HCEC 1CT (cell line): ENCODE data around the gene IZUMO2.
"Not testable (repeated sequence)": the region's sequence is repeated elsewhere in the genome, so short reads cannot be mapped to it uniquely, and the experiment has no call there.

Source experiments
- DNase-seq: peaks from one replicate; pipeline ENCODE4 v3.0.0-alpha.2; 2017

Gene IZUMO2

DNA sequence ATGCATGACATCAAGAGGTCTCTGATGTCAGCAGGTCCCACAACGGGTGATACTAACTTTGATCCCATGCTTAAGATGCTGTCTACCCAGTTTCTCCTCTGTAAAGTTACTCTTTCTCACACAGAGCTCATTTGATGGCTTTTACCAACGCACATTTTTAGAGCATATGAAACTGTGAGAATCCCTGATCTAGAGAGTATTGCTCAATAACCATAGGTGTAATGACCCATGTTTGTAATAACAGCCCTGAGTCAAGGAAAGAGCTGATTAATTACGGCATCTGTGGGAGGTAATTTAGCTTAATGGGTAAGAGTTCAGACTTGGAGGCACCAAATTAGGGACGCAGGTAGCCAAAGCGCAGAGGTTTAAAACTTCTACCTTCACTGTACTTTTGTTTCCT lies 18.0 kb upstream of the IZUMO2 start:
- DNase-seq: no peak

DNA sequence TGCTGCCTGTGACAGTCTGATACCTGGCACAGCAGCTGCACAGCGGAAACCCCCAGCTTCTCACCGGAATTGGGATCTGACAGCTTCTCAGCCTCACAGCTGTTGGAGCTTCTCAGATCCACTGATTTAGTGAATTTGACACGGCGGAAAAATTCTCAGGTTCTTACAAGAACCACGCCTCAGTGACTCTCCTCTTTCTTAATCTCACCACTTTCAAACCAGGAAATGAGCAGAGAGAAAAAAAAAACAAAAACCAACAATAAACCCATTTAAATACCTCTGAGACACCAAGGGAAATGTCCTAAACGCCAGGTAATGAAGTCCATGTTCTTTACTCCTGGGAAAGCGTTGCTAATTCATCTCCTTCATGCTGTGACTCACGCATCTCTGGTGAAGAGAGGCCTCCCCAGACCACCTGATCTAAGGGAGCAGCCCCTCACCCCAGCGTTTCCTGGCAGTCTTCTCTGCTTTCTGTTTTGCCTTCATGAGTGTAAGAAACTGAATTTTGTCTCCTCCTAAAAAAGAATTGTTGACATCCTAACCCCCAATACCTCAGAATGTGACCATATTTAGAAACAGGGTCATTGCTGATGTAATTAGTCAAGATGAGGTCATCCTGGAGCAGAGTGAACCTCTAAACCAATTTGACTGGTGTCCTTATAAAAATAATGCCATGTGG lies 15.9 kb upstream of the IZUMO2 start:
- no peak for DNase-seq

GRCh38 chr19:50178320-50178719 lies 15.2 kb upstream of the IZUMO2 start:
- DNase-seq: no peak

DNA sequence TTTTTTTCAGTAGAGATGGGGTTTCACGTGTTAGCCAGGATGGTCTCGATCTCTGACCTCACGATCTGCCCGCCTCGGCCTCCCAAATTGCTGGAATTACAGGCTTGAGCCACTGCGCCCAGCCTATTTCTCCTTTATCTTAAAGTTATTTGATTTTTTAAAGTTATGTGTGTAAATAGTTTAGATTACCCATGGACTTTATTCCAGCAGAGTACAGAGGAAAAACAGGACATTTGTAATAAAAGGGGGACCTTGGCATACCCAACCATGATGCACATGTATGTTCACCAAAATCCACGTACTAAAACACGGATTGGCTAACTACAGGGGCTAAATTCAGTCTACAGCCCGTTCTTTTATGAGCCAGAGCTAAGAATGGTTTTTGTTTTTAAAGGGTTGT lies 13.7 kb upstream of the IZUMO2 start:
- no peak for DNase-seq

- no peak for DNase-seq
Measured at GRCh38 chr19:50175924-50176323, 12.8 kb upstream of the IZUMO2 start.

DNA sequence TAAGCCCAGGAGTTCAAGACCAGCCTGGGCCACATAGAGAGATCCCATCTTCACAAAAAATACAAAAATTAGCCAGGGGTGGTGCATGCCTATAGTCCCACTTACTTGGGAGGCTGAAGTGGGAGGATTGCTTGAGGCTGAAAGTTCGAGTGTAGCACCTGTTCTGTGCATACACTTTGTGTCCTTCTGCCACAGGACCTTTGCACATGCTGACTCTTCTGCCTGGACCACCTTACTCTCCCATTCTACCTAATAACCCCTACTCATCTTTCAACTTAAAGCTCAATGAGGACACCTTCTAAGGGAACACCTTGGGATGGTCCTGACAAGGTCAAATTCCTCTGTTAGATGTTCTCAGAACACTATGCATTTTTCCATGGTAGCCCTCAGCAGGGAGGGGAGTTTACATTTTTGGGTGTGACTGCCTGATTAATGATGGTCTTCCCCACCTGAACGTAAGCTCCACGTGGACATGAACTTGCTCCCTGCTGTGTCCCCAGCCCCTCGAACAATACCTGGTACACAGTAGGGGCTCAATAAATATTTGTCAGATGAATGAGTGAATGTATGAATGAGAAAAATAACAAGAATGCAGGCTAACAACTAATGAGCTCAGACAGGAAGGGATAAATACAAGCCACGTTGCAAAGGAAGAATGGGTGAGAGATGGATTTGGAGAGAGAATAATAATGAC lies 11.2 kb upstream of the IZUMO2 start:
- DNase-seq: no peak

DNA sequence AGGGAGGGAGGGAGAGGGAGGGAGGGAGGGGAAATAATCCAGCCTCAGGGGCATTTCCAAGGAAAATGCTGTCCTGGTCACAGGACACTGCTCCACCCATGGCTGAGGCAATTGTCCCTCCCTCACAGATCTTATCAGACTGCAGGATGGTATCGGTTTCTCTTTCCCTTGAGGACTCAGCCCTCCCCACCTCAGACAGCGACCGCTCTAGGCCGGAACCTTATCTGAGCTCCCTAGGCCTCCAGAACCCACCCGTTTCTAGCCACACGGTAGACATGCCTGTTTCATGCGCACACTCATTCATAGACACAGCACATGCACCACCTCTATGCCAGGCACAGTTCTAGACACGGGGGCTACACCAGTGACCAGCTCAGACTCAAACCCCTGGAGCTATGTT lies 10.0 kb upstream of the IZUMO2 start:
- no peak for DNase-seq

DNA sequence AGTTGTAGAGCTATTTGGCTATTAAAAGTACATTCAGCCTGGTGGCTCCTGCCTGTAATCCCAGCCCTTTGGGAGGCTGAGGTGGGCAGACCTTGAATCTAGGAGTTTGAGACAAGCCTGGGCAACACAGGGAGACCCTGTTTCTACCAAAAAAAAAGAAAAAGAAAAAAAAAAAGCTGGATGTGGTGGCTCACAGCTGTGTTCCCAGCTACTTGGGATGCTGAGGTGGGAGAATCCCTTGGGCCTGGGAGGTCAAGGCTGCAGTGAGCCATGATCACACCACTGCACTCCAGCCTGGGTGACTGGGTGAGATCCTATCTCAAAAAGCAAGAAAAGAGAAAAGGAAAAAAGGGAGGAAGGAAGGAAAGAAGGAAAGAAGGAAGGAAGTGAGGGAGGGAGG lies 9.6 kb upstream of the IZUMO2 start:
- DNase-seq: no peak

GRCh38 chr19:50171752-50172151 lies 8.7 kb upstream of the IZUMO2 start:
- no peak for DNase-seq

DNA sequence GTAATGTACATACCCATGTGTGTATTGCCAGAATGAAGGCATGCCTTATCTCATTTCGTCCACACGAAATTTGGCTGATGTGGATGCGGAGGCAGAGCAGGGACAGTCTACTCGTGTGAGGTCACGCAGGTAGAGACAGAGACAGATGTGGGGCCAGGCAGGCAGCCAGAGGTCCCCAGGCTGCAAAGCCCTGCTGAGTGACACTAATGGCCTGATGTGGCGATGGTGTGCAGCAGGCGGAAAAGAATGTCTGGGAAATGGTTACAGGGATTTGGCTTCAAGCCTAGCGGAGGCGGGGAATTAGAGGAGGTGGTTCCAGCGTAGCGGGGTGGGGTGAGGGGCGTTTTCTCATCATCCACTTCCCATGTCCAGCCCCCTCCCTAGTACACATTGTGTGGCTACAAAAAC lies 4.2 kb upstream of the IZUMO2 start:
- DNase-seq: no peak

DNA sequence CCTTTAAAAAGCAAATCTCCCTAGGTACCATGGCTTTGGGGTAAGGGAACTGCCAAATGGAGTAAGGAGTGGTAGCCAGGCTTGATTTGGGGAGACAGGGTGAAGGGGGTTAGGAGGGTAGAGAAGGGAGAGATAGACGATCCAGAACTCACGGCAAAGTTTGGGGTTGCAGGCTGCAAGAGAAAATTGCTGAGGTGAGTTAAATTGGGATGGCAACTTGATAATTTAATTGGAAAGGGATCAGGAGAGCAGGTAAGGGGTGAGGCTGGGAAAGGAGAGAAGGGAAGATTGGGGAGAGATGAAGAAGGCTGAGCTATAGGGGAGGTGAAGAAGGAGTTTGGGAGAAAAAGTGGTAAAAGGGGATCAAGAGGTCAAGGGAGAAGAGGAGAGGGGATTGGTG lies 4.0 kb downstream of the IZUMO2 start:
- DNase-seq: no peak

- no peak for DNase-seq
Measured at GRCh38 chr19:50158577-50158976, 4.5 kb downstream of the IZUMO2 start.

- no peak for DNase-seq
Measured at GRCh38 chr19:50155520-50156109, 7.5 kb downstream of the IZUMO2 start.

GRCh38 chr19:50154529-50154928 lies 8.6 kb downstream of the IZUMO2 start:
- no peak for DNase-seq

DNA sequence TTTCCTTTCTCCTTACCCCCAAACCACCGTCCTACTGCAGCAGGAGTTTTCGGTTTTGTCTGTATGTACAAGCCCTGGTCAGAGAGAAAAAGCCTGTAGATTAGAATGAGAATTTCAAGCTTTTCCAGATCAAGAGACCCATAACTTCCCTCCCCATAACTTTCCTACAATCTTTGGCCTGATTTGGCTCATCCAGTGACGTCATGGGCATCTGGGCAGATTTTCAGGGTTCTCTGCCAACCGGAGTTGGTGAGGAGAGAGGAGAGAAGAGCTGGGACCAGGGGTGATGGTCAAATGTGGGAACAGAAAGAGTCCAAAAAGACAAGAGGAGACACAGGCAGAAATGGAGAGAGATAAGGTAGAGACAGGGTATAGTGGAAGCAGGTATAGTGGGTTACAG lies 10.5 kb downstream of the IZUMO2 start:
- DNase-seq: no peak

DNA sequence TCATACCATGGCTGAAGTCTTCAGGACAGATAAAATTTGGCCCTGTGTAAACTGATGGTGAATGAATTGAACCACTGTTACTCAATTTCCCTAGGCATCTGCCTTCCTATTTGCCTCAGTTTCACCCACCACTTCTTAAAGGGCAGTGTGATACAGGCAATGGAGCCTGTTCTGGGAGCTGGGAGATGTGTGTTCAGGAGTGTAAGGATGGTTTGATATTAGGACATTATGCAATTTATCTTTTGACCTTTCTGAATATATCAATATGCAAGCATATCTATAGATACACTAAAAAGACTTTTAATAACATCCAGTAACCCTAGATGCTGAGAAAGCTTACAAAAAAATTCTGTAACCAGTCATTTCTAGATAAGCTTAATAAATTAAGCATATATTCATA lies 14.6 kb downstream of the IZUMO2 start:
- DNase-seq: no peak

DNA sequence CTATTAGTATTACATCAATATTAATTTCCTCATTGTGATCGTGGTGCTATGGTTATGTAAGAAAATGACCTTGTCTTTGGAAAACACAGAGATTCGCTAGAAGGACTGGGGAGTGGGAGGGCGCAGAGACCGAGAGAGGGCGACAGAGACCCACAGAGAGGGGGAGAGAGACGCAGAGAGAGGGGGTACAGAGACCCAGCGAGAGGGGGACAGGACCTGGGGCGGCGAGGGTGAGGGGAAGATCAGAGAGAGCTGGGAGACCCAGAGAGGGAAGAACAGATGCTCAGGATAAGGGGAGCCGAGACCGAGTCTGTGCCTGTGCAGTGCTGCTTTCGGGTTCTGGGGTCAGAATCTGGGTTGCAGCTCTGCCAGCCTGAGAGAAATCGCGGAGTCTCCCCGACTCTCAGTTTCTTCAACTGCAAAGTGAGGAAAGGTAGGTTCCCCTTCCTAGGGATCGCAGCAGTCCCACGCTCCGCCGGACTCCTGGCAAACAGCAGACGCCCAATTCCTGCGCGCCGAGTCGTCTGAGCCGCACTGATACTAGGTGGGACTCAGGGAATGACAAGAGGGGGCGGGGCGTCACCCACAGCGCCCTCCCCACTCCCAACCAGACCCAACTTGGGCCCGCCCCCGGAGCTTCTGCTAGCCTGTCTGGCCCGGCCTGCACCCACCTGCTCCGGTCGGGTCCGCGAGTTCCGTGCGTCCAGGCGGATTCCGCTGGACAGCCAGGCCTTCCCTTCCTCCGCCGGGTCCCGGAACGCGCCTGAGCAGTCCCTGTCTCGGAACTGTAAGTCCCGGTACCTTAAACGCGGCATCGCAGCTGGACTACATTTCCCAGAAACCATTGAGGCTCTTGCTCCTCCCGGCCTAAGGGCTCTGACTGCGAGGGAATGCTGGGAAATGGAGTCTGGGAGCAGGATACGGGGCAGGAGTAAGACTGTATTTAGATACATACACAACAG lies 15.3 kb downstream of the IZUMO2 start:
- DNase-seq: peak; percentile 20

GRCh38 chr19:50141921-50142320 lies 21.2 kb downstream of the IZUMO2 start:
- not testable (repeated sequence) for DNase-seq

DNA sequence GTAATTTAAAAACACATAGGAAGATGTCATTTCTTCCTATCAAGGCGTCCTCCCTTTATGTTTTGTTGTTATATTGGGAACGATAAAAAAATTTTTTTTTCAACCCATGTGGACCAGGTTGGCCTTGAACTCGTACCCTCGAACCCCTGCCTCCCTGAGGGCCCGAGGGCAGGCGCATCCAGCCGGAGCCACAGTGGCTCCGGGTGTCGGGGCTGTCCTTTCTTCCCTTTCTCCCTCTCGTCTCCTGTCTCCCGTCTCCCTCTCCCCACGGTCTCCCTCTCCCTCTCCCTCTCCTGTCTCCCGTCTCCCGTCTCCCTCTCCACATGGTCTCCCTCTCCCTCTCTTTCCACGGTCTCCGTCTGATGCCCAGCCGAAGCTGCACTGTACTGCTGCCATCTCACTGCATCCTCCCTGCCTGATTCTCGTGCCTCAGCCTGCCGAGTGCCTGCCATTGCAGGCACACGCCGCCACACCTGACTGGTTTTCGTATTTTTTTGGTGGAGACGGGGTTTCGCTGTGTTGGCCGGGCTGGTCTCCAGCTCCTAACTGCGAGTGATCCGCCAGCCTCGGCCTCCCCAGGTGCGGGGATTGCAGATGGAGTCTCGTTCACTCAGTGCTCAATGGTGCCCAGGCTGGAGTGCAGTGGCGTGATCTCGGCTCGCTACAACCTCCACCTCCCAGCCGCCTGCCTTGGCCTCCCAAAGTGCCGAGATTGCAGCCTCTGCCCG lies 22.8 kb downstream of the IZUMO2 start:
- DNase-seq: not testable (repeated sequence)

DNA sequence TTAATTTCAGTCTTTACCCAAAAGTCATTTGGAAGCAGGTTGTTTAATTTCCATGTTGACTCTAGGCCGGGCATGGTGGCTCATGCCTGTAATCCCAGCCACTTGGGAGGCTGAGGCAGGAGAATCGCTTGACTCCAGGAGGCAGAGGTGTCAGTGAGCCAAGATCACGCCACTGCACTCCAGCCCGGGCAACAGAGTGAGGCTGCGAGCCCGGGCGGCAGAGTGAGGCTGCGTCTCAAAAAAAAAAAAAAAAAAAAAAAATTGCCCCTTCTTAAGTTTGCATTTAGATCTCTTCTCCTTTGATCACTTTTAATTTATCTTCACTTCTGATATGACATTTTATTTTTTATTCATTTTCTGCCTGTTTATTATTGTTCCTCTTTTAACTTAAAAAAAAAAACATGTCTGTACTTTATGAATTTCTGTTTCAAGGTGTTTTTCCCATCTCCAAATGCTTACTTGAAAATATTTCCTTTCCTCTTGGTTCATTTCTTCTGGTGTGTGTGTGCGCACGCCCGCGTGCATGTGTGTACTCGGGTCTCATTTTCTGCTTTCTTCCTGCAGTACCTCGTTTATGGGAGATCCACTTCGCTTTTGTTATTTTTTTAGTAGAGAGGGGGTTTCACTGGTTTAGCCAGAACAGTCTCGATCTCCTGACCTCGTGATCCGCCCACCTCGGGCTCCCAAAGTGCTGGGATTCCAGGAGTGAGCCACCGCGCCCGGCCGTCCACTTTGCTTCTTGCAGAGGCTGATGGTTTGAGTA lies 26.3 kb downstream of the IZUMO2 start:
- not testable (repeated sequence) for DNase-seq

DNA sequence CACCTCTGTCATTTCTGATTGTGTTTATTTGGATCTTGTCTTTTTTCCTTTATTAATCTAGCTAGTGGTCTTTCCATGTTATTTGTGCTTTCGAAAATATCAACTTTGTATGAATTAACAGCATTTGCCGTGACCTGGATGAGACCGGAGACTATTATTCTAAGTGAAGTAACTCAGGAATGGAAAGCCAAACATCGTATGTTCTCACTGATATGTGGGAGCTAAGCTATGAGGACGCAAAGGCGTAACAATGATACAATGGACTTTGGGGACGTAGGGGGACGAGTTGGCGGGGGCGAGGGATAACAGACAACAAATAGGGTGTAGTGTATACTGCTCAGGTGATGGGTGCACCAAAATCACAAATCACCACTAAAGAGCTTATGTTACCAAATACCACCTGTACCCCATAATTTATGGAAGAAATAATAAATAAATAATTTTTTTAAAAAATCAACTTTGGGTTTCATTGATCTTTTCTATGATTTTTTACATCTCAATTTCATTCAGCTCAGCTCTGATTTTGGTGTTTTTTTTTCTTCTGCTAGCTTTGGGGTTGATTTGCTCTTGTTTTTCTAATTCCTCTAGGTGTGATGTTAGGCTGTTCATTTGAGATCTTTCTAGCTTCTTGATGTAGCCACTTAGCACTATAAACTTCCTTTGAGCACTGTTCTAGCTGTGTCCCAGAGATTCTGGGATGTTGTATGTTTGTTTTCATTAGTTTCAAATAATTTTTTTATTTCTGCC lies 27.1 kb downstream of the IZUMO2 start:
- DNase-seq: not testable (repeated sequence)
